DND-41 (cell line): Measurements from ENCODE around the gene SLC23A2.

ENCODE experiments used
- EZH2 ChIP-seq: IDR thresholded peaks from 3 replicates; pipeline ENCODE4 v1.6.1; 2012; ENCODE audit warnings: borderline replicate concordance, low read depth, mild to moderate bottlenecking, moderate library complexity, low read length, inconsistent platforms; ENCODE audit not compliant: severe bottlenecking
- TF ChIP-seq, protein P1 (sequence below): IDR thresholded peaks from 2 replicates; pipeline ENCODE4 v1.5.1; 2012; ENCODE audit warnings: borderline replicate concordance, low read length, moderate library complexity, mild to moderate bottlenecking; ENCODE audit not compliant: poor library complexity, severe bottlenecking; ENCODE audit errors: extremely low read depth

GRCh38 chr20:4919047-4919704 is 82.1 kb downstream of the SLC23A2 start:
- TF ChIP-seq, protein P1, sequence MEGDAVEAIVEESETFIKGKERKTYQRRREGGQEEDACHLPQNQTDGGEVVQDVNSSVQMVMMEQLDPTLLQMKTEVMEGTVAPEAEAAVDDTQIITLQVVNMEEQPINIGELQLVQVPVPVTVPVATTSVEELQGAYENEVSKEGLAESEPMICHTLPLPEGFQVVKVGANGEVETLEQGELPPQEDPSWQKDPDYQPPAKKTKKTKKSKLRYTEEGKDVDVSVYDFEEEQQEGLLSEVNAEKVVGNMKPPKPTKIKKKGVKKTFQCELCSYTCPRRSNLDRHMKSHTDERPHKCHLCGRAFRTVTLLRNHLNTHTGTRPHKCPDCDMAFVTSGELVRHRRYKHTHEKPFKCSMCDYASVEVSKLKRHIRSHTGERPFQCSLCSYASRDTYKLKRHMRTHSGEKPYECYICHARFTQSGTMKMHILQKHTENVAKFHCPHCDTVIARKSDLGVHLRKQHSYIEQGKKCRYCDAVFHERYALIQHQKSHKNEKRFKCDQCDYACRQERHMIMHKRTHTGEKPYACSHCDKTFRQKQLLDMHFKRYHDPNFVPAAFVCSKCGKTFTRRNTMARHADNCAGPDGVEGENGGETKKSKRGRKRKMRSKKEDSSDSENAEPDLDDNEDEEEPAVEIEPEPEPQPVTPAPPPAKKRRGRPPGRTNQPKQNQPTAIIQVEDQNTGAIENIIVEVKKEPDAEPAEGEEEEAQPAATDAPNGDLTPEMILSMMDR, result no peak
- TF ChIP-seq EZH2, result no peak
